Peyer's patch (tissue), 4 donors: ENCODE data around the gene GALNT1.

ENCODE experiments used
- POLR2A ChIP-seq, 2 donors: fragments of 450-650 bp; IDR thresholded peaks; one replicate each; pipeline ENCODE4 v1.5.1; 2017; ENCODE audit warnings: antibody characterized with exemption in 2 of 2, mild to moderate bottlenecking in 2 of 2, moderate library complexity in 2 of 2
- TF ChIP-seq, protein P1 (sequence below), 6 experiments: fragments of 450-650 bp in 4 of 6; fragments of 200-600 bp in 2 of 6; sonication (generic) in 1 of 6; IDR thresholded peaks; one replicate each; pipeline ENCODE4 v1.5.1; 2017 to 2019; ENCODE audit warnings: antibody characterized with exemption in 6 of 6, mild to moderate bottlenecking in 3 of 6, moderate library complexity in 1 of 6

DNA sequence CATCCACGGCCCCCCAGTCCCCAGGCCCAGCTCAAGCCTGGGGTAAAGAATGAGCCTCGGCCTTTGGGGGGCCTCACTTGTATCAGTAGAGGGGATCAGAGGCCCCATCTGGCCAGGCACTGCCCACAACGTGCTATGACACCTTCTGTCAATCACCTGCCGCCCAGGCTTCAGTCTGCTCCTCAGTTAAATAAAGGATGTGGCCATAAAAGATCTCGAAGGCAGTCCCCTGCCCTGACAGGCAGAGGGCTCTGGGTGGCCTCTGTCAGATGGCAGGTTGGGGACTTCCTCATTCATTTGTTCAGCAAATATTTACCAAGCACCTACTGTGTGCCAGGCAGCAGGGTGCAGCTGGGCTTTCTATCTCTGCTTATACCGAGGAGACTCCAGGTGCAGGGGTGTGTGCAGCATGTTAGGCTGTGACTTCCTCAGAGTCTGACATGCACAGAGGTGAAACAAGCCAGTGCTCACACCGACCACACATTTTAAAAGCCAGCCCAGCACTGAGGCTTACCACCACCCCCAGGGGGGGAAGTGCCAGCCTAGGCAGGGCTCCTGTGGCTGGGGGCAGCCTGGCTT, 166.4 kb downstream of the GALNT1 start:
- no peak for TF ChIP-seq POLR2A (IDR thresholded peaks at IDR 0.05)
- TF ChIP-seq, protein P1, sequence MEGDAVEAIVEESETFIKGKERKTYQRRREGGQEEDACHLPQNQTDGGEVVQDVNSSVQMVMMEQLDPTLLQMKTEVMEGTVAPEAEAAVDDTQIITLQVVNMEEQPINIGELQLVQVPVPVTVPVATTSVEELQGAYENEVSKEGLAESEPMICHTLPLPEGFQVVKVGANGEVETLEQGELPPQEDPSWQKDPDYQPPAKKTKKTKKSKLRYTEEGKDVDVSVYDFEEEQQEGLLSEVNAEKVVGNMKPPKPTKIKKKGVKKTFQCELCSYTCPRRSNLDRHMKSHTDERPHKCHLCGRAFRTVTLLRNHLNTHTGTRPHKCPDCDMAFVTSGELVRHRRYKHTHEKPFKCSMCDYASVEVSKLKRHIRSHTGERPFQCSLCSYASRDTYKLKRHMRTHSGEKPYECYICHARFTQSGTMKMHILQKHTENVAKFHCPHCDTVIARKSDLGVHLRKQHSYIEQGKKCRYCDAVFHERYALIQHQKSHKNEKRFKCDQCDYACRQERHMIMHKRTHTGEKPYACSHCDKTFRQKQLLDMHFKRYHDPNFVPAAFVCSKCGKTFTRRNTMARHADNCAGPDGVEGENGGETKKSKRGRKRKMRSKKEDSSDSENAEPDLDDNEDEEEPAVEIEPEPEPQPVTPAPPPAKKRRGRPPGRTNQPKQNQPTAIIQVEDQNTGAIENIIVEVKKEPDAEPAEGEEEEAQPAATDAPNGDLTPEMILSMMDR (IDR thresholded peaks at IDR 0.05): no peak
